HG03460 (cell line): ENCODE data around the gene SLC6A3.
"Not testable (repeated sequence)": the region's sequence is repeated elsewhere in the genome, so short reads cannot be mapped to it uniquely, and the experiment has no call there.

ENCODE experiments used
- ATAC-seq: cut with Tn5 transposase; IDR thresholded peaks from one replicate; pipeline ENCODE4 v1.9.1; 2021; ENCODE audit not compliant: unreplicated experiment

Gene SLC6A3

DNA sequence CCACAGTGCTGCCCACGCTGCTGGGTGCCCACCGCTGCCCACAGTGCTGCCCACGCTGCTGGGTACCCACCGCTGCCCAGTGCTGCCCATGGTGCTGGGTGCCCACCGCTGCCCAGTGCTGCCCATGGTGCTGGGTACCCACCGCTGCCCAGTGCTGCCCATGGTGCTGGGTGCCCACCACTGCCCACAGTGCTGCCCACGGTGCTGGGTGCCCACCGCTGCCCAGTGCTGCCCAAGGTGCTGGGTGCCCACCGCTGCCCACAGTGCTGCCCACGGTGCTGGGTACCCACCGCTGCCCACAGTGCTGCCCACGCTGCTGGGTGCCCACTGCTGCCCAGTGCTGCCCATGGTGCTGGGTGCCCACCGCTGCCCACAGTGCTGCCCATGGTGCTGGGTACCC is 22.7 kb downstream of the SLC6A3 start:
- not testable (repeated sequence) for ATAC-seq

DNA sequence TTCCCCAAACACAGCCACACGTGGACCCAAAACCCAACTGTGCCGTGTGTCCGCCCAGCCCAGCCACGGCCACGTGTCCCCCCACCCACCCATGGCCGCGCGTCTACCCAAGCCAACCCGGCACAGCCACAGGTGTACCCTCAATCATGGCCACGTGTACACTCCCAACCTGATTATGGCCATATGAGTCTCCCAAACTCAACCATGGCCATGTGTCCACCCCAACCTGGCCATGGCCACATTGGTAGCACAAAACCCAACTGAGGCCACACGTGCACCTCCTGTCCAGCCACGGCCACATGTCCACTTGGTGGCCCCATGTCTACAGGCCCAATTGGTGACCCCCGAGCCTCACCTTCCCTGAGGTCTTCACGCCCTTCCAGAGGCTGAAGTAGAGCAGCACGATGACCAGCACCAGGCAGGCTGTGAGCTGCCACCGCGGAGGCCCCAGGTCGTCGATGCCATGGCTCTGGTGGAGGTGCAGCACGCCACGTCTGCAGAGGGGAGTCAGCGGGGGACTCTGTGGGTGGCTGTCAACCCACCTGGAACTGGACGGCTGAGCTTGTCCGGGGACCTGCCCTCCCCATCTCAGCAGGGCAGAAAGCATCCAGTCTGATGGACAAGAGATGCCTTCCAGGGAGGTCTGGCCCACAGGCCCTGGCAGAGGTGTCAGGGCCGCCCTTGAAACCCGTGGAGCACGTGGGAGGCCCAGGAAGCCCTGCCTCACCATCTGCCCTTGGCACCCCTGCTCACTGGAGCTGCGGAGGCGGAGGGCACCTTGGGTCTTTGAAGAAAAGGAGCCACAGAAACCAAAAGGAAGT is 23.5 kb downstream of the SLC6A3 start:
- no peak for ATAC-seq

- no peak for ATAC-seq
These were observed 24.7 kb downstream of the SLC6A3 start for GRCh38 chr5:1420211-1421195.

DNA sequence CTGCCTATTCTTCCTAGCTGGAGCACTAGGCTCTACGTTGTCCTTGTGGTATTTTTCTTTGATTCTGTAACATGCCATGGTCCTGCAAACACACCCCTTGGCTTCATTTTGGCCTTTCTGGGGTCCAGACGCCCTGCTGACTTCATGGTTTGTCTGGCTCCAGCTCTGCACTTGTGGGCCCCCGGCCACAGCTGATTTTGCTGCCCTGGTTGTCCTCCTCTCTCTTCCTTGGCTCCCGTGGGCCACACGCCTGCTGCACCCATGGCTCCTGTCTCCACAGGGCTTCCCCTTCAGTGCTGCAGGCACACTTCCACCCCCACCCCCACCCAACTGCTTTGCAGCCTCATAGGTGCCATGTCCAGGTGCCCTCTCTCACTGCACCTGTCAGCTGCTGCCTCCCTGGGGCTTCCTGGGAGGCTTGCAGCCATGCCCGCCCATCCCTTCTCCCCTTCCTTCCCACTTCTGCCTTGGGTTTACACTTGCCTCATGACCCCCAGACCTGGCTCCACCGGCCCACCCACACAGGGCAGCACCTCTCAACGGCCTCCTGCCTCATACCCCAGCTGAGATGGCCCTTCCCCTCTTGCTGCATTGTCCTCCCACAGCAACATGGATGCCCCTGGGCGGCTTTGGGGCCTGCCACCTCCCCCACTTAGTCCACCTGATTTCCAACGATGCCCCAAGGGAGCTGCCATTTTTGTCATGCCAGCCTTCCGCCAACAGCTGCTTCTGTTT is 25.6 kb downstream of the SLC6A3 start:
- no peak for ATAC-seq

GRCh38 chr5:1418921-1419280 is 26.3 kb downstream of the SLC6A3 start:
- no peak for ATAC-seq

DNA sequence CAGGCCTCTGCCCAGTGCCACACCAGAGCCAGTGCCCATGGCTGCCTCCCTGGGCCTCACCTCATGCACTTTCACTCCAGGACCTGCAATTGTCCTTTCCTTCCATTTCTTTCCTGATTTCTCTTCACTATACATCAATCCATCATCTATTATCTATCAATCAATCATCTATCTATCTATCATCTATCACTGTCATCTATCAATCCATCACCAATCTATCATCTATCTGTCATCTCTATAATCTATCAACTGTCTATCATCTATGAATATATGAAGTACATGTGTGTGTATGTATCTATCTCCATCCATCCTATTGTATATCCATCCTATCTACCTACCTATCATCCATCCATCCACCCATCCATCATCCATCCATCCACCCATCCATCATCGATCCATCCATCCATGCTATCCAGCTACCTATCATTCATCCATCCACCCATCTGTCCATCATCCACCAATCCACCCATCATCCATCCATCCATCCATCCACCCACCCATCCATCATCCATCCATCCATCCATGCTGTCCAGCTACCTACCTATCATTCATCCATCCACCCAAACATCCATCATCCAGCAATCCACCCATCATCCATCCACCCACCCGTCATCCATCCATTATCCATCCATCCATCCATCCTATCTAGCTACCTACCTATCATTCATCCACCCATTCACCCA is 26.9 kb downstream of the SLC6A3 start:
- ATAC-seq, result no peak

DNA sequence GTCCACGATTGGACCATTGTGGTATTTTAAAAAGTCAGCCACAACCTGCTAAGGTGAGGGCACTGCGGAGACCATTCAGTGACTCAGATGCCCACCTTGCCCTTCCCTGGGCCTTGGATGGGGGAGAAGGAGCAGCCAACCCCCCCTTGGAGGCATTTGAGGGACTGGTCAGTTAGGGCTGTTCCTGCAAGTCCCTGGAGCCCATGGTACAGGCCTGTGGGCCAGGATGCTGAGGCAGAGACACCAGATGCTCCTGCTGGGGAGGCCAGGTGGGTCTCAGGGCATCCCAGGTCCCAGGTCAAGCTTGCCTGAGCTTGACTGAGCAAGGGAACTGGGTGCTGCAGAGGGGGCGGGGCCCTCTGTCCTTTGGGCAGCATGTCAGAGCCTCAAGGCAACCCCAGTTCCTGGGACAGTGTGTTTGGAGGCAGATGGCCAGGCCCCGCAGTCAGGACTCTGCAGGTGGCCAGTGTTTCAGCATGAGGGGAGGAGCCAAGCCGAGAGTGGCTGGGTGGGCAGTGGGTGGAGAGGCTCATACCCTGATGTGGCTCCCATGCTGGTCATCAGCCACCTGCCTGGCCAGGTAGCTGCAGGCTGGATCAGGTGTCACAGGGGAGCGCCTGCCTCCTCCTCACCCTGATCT is 27.5 kb downstream of the SLC6A3 start:
- ATAC-seq, result no peak

GRCh38 chr5:1416856-1417469 is 28.3 kb downstream of the SLC6A3 start:
- ATAC-seq, result no peak

- ATAC-seq, result no peak
These were observed 29.4 kb downstream of the SLC6A3 start for GRCh38 chr5:1415626-1416360.

- ATAC-seq, result no peak
These were observed 30.2 kb downstream of the SLC6A3 start for GRCh38 chr5:1415059-1415425.

DNA sequence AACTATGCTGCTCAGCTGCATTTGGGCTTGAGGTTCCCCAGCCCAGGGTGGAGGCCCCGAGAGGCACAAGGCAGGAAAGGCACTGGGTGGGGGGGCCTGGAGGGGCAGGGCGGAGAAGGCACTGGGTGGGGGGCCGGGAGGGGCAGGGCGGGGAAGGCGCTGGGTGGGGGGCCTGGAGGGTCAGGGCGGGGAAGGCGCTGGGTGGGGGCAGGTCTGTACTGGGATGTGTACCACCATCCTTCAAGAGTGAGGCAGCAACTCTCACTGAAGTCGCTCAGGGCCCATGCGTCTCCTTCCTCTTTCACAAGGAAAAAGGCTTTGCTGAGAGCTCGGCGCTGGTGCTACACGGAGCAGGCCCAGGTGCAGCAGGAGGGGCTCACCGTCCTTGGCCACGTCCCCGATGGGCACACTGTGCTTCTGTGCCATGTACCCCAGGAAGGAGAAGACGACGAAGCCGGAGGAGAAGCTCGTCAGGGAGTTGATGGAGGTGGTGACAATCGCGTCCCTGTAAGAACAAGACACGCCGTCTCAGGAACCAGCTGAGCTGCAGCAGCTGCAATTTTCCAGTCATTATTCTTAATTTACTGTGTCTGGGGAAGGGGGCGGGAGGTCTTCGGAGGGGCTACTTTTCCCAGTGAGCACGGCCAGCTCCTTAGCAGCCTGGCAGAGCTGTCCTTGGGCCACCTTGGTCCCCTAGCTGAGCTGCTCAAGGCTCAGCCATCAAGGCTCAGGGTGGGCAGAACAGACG is 30.8 kb downstream of the SLC6A3 start:
- ATAC-seq, result no peak

GRCh38 chr5:1413611-1414241 is 31.5 kb downstream of the SLC6A3 start:
- no peak for ATAC-seq

DNA sequence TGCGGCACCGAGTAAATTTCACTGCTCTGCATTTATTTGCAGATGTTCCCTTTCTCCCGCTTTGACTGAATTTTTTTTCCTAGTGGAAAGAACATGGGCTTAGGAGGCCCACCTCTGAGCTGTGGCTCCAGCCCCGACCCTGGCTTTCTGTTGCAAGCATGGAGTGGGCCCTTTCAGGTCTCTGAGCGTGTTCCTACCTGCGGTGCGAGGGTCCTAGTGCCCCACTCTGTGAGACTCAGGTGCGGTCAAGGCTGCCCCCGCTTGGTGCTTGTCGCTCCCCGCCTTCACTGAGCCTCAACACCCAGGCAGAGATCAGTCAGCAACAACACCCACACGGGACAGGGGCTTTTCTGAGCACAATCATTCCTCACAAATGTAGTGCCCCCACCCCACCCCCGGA is 32.0 kb downstream of the SLC6A3 start:
- ATAC-seq, result no peak

GRCh38 chr5:1412621-1413020 is 32.6 kb downstream of the SLC6A3 start:
- ATAC-seq, result no peak

GRCh38 chr5:1412163-1412562 is 33.1 kb downstream of the SLC6A3 start:
- no peak for ATAC-seq

- ATAC-seq, result no peak
These were observed 34.1 kb downstream of the SLC6A3 start for GRCh38 chr5:1411099-1411498.

DNA sequence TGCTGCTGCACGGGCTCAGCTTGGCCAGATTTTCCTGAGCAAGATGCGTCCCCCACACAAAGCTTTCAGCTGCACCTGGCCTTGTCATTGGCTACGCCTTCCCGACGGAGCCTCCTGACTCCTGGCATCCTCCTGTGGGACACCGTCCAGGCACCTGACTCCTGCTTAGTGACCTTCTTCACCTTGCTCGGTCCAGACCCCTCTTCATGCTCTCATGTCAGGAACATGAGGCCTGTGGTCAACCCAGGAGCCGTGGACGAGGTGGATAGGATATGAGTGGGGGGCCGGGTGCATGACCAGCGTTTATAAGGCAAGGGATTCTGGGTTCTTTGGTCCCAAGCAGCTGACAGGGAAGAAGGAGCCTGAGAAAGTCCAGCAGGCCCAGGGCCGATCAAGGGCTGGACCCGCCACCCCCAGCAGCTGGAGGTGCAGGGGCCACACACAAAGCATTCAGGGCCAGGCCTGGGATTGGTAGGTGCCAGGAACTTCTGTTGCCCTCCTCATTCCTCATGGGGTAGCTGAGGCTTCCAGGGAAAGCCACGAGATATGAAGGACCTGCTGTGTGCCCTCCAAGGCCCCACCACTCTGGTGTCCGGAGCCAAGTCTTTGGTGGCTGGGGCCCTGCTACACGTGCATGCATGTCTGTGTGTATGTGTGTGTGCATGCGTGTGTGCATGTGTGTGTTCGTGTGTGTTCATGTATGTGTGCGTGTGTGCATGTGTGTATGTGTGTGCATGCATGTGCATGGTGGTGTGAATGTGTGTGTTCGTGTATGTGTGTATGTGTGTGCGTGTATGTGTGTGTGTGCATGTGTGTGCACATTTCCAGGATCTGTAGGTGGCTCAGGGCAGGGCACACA is 34.9 kb downstream of the SLC6A3 start:
- no peak for ATAC-seq
